Neuron (in vitro differentiated cells): ENCODE results near the gene ASNSD1.
A peak's percentile ranks its signal among the peaks of the same experiment; 100 is the strongest.

ENCODE experiments used
- H2AFZ ChIP-seq: one replicate; pipeline ENCODE4 v1.6.1; 2013; ENCODE audit warnings: low read depth, mild to moderate bottlenecking, inconsistent platforms, low read length, moderate library complexity
- H3K27me3 ChIP-seq: one replicate; pipeline ENCODE4 v1.6.1; 2013; ENCODE audit warnings: low read length; ENCODE audit not compliant: insufficient read depth
- H3K36me3 ChIP-seq: one replicate; pipeline ENCODE4 v1.6.1; 2013; ENCODE audit warnings: low read length; ENCODE audit not compliant: insufficient read depth
- H3K4me1 ChIP-seq: one replicate; pipeline ENCODE4 v1.6.1; 2013; ENCODE audit warnings: low read length; ENCODE audit not compliant: insufficient read depth
- H3K4me3 ChIP-seq: 2 replicates; pipeline ENCODE4 v1.5.1; 2013; ENCODE audit warnings: mild to moderate bottlenecking, low read length, moderate library complexity
- H3K9me3 ChIP-seq: one replicate; pipeline ENCODE4 v1.6.1; 2013; ENCODE audit warnings: low read length

The ASNSD1 gene

GRCh38 chr2:189661148-189661956 lies at the start of gene ASNSD1:
TSS of gene ASNSD1 (plus strand) at chr2:189661459. CDS start at chr2:189666133, 4,674 bp downstream.
- no peaks in the 10 kb centered on the region for H3K9me3 ChIP-seq
- peak within 1 kb of the TSS; percentile 57 for H2AFZ ChIP-seq
- peaks cover 18% of the 10 kb centered on the region for H3K36me3 ChIP-seq
- peak within 1 kb of the TSS; percentile 78 for H3K4me3 ChIP-seq
- peaks cover 11% of the 10 kb centered on the region for H3K4me1 ChIP-seq
- H3K27me3 ChIP-seq, result no peaks in the 10 kb centered on the region

- H2AFZ ChIP-seq, result no peak overlapping the region
- no peaks in the 10 kb centered on the region for H3K36me3 ChIP-seq
- no peaks in the 10 kb centered on the region for H3K9me3 ChIP-seq
- no peaks in the 10 kb centered on the region for H3K4me1 ChIP-seq
- H3K27me3 ChIP-seq, result no peaks in the 10 kb centered on the region
- H3K4me3 ChIP-seq, result no peak overlapping the region
These were observed 48.1 kb upstream of the ASNSD1 start for GRCh38 chr2:189613077-189613636.

GRCh38 chr2:189613650-189614420 lies 47.4 kb upstream of the ASNSD1 start:
- Histone ChIP-seq H3K27me3 (no peaks in the 10 kb centered on the region), H3K36me3 (no peaks in the 10 kb centered on the region), H2AFZ (no peak overlapping the region), H3K4me3 (no peak overlapping the region), H3K4me1 (no peaks in the 10 kb centered on the region), H3K9me3 (no peaks in the 10 kb centered on the region)

GRCh38 chr2:189614585-189614984 lies 46.7 kb upstream of the ASNSD1 start:
- no peaks in the 10 kb centered on the region for H3K9me3 ChIP-seq
- no peaks in the 10 kb centered on the region for H3K27me3 ChIP-seq
- no peak overlapping the region for H3K4me3 ChIP-seq

GRCh38 chr2:189618197-189618596 lies 43.1 kb upstream of the ASNSD1 start:
- Histone ChIP-seq H3K36me3 (no peaks in the 10 kb centered on the region), H3K27me3 (no peaks in the 10 kb centered on the region), H2AFZ (no peak overlapping the region), H3K4me1 (no peaks in the 10 kb centered on the region), H3K9me3 (no peaks in the 10 kb centered on the region), H3K4me3 (no peak overlapping the region)

More at GRCh38 chr2:189614585-189614984, 46.7 kb upstream of the ASNSD1 start:
- H2AFZ ChIP-seq, result no peak overlapping the region
- H3K36me3 ChIP-seq, result no peaks in the 10 kb centered on the region
- H3K4me1 ChIP-seq, result no peaks in the 10 kb centered on the region

GRCh38 chr2:189621781-189622180 lies 39.5 kb upstream of the ASNSD1 start:
- Histone ChIP-seq H2AFZ (no peak overlapping the region), H3K4me3 (no peak overlapping the region), H3K4me1 (no peaks in the 10 kb centered on the region), H3K9me3 (no peaks in the 10 kb centered on the region), H3K36me3 (no peaks in the 10 kb centered on the region), H3K27me3 (no peaks in the 10 kb centered on the region)

GRCh38 chr2:189623049-189623448 lies 38.2 kb upstream of the ASNSD1 start:
- Histone ChIP-seq H3K27me3 (no peaks in the 10 kb centered on the region), H3K9me3 (no peaks in the 10 kb centered on the region), H3K4me1 (no peaks in the 10 kb centered on the region), H3K4me3 (no peak overlapping the region), H3K36me3 (no peaks in the 10 kb centered on the region), H2AFZ (no peak overlapping the region)

GRCh38 chr2:189624648-189625355 lies 36.5 kb upstream of the ASNSD1 start:
- no peaks in the 10 kb centered on the region for H3K27me3 ChIP-seq

GRCh38 chr2:189625636-189626035 lies 35.6 kb upstream of the ASNSD1 start:
- H3K4me3 ChIP-seq, result no peak overlapping the region
- no peaks in the 10 kb centered on the region for H3K4me1 ChIP-seq
- H3K27me3 ChIP-seq, result no peaks in the 10 kb centered on the region
- no peaks in the 10 kb centered on the region for H3K9me3 ChIP-seq
- H3K36me3 ChIP-seq, result no peaks in the 10 kb centered on the region
- no peak overlapping the region for H2AFZ ChIP-seq

More at GRCh38 chr2:189624648-189625355, 36.5 kb upstream of the ASNSD1 start:
- H3K4me1 ChIP-seq, result no peaks in the 10 kb centered on the region
- no peak overlapping the region for H2AFZ ChIP-seq
- H3K9me3 ChIP-seq, result no peaks in the 10 kb centered on the region
- H3K36me3 ChIP-seq, result no peaks in the 10 kb centered on the region
- no peak overlapping the region for H3K4me3 ChIP-seq

GRCh38 chr2:189627789-189628188 lies 33.5 kb upstream of the ASNSD1 start:
- H3K4me1 ChIP-seq, result no peaks in the 10 kb centered on the region
- no peaks in the 10 kb centered on the region for H3K36me3 ChIP-seq
- no peaks in the 10 kb centered on the region for H3K27me3 ChIP-seq
- H2AFZ ChIP-seq, result no peak overlapping the region
- no peak overlapping the region for H3K4me3 ChIP-seq
- H3K9me3 ChIP-seq, result no peaks in the 10 kb centered on the region

GRCh38 chr2:189628817-189629530 lies 32.3 kb upstream of the ASNSD1 start:
- Histone ChIP-seq H2AFZ (no peak overlapping the region), H3K27me3 (no peaks in the 10 kb centered on the region), H3K9me3 (no peaks in the 10 kb centered on the region), H3K36me3 (no peaks in the 10 kb centered on the region), H3K4me1 (no peaks in the 10 kb centered on the region), H3K4me3 (no peak overlapping the region)
